AG09309 (cell line): ENCODE data around the gene OR1A1.
"Not testable (repeated sequence)": the region's sequence is repeated elsewhere in the genome, so short reads cannot be mapped to it uniquely, and the experiment has no call there.

ENCODE experiments used
- DNase-seq: peaks from one replicate; pipeline ENCODE4 v3.0.0-alpha.2; 2010; ENCODE audit warnings: low read depth
- H3K4me3 ChIP-seq: 2 replicates; pipeline ENCODE4 v1.5.1; 2011; ENCODE audit warnings: mild to moderate bottlenecking, low read depth, low read length, moderate library complexity; ENCODE audit not compliant: control insufficient read depth
- CTCF ChIP-seq: IDR thresholded peaks from 2 replicates; pipeline ENCODE4 v1.5.1; 2011; ENCODE audit warnings: mild to moderate bottlenecking, low read depth, low read length, inconsistent platforms; ENCODE audit not compliant: insufficient read depth, control insufficient read depth; ENCODE audit errors: missing control alignments

Gene OR1A1

GRCh38 chr17:3213587-3213986 is 6.1 kb downstream of the OR1A1 start:
- no peak overlapping the region for H3K4me3 ChIP-seq
- no peak for TF ChIP-seq CTCF
- no peak for DNase-seq

- not testable (repeated sequence) for H3K4me3 ChIP-seq, DNase-seq
These were observed 12.5 kb downstream of the OR1A1 start for GRCh38 chr17:3219978-3220377.

GRCh38 chr17:3221850-3222249 is 14.4 kb downstream of the OR1A1 start:
- TF ChIP-seq CTCF = no peak
- DNase-seq = no peak
- H3K4me3 ChIP-seq = no peak overlapping the region

GRCh38 chr17:3222505-3222904 is 15.0 kb downstream of the OR1A1 start:
- DNase-seq = no peak
- no peak overlapping the region for H3K4me3 ChIP-seq
- TF ChIP-seq CTCF = no peak

GRCh38 chr17:3224721-3225352 is 17.4 kb downstream of the OR1A1 start:
- not testable (repeated sequence) for H3K4me3 ChIP-seq, DNase-seq

- not testable (repeated sequence) for DNase-seq, H3K4me3 ChIP-seq
These were observed 24.8 kb downstream of the OR1A1 start for GRCh38 chr17:3232300-3232699.

GRCh38 chr17:3238685-3239084 is 31.2 kb downstream of the OR1A1 start:
- H3K4me3 ChIP-seq, DNase-seq: not testable (repeated sequence)

GRCh38 chr17:3241044-3241443 is 33.6 kb downstream of the OR1A1 start:
- not testable (repeated sequence) for DNase-seq, H3K4me3 ChIP-seq

- DNase-seq, H3K4me3 ChIP-seq: not testable (repeated sequence)
These were observed 37.4 kb downstream of the OR1A1 start for GRCh38 chr17:3244841-3245240.

GRCh38 chr17:3249013-3249412 is 41.5 kb downstream of the OR1A1 start:
- DNase-seq, H3K4me3 ChIP-seq: not testable (repeated sequence)

- TF ChIP-seq CTCF = no peak
- DNase-seq = no peak
- no peak overlapping the region for H3K4me3 ChIP-seq
These were observed 49.1 kb downstream of the OR1A1 start for GRCh38 chr17:3256575-3256974.
